CMK (cell line): ENCODE data around the gene CXCL3.

Source experiments
- DNase-seq: peaks from one replicate; pipeline ENCODE4 v3.0.0-alpha.2; 2010; ENCODE audit warnings: low read depth

Gene CXCL3

DNA sequence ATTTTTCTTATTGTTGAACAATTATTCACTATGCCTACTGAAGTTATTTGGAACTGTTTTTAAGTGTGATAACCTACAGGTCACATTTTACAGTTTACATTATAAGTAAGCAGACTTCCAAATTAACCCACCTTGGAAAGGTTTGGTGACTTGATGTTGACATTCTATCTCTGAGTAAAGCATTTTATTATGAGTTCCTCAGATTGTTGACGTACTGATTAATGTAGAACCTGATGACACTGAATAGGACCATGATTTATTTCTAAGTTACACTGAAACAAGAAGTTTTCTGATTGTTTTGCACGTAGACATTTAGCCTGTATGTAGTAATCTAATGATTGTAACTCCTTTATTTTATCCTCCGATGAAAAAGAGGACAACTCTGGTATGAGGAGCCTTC is 17.0 kb upstream of the CXCL3 start:
- DNase-seq = no peak

- no peak for DNase-seq
These were observed 16.6 kb upstream of the CXCL3 start for GRCh38 chr4:74055096-74055495.

GRCh38 chr4:74054483-74055047 is 16.1 kb upstream of the CXCL3 start:
- DNase-seq = no peak

GRCh38 chr4:74047152-74047551 is 8.7 kb upstream of the CXCL3 start:
- DNase-seq = no peak

GRCh38 chr4:74045772-74046171 is 7.3 kb upstream of the CXCL3 start:
- no peak for DNase-seq

GRCh38 chr4:74045247-74045646 is 6.8 kb upstream of the CXCL3 start:
- no peak for DNase-seq

DNA sequence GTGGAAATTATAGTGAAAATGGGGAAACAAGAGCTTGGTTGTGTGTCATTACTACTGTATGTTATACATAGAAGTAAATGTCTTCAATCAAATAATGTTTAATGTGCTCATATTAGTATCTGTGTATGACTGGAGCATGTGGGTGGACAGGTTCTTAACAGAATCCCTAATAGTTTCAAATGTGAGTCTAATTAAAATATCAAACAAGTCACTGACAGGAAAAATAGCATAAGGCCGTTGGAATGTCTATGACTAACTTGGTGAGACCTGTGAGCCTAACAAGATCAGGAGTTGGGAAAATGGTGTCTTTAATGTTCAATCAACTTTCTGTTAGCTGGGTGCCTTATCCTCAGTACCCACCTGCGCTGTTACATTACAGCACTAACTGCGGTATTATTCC is 6.2 kb upstream of the CXCL3 start:
- DNase-seq = no peak

DNA sequence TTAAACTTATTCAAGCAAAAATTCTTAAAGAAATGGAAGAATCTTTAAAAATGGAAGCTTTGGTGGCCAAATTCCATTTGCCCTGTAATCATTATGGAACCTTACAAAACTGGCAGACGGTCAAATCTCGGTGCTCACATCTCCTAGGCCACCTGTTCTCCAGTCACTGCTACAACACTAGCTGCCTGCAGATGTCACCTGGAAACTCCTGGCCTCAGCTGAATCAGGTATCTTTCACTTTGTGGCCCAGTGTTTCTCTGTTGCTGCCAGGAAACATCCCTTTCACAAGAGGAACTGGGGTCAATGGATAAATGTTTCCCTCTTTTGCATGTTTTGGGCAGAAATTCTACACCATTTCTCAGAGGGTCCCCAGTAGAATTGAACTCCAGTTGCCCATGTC is 4.2 kb upstream of the CXCL3 start:
- no peak for DNase-seq

- no peak for DNase-seq
These were observed 2.9 kb upstream of the CXCL3 start for GRCh38 chr4:74041418-74041817.

GRCh38 chr4:74039315-74039763 is 850 bp upstream of the CXCL3 start:
- no peak for DNase-seq

- DNase-seq = no peak
These were observed 434 bp downstream of the CXCL3 start for GRCh38 chr4:74038086-74038424.

DNA sequence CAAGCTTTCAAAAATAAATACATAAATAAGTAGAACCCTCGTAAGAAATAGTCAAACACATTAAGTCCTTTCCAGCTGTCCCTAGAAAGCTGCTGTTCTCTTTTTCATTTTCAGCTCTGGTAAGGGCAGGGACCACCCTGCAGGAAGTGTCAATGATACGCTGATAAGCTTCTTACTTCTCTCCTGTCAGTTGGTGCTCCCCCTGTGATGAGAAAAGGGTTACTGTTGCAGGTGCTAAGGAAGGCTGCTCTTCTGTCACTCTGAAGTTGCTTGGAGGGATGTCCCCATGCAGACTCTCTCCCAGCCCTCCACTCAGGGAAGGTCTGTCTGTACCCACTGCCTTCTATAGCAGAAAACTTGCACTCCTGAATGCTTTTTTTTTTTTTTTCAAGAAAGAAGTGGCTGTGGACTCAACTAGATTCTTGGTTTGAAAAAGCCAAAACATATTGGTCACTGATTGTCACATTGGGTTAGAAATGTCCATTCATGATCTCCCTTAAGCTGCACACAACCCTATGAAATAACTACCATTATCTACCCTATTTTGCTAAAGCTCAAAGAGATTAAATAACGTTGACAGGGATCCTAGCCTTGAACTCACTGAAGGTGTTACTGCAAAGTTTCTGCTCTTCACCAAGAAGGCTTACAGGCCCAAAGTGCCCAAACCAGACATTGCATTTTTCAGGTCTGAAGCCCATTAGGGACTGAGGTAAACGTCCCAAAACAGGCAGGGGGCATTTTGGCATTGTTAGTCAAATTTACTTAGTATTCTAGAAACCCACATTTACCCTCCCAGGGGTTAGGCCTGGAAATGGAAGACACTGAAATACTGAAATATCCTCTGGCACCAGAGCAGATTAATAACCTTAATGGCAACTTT is 1.2 kb downstream of the CXCL3 start:
- peak; percentile 55 for DNase-seq

GRCh38 chr4:74033739-74034138 is 4.8 kb downstream of the CXCL3 start:
- DNase-seq = no peak

DNA sequence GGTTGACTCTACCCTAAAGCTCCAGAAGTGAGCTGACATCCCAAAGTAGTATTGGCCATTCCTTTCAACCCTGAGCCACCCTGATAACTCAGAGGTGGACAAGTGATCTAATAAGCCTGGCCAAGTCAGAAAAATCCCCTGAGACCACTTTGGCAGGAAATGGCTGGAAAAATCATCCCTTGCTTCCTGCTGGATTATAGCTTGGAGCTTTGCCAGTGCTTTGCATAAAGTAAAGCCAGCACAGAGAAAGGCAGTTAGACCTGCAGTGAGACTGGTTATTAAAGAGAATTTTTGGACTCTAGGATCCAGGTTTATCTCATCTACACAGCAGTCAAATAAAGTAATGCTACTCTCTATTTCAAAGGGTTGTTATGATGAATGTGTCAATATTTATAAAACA is 6.4 kb downstream of the CXCL3 start:
- DNase-seq = no peak

DNA sequence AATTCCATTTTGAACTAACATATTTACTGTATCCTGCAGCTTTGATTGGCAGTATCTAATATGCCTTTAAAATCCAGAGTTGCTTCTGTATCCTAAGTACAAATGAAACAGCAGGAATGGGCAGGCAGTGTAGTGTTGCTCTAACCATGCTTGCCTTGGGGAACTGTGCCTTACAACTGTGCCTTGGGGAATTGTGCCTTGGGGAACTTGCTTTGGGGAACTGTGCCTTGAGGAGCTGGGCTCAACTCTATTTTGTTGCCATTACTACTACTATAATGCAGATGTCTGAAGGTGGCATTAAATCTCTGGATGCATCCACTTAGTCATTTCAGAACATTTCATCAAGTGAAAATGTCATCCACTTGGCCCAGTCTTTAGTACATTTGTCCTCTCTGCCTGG is 6.9 kb downstream of the CXCL3 start:
- DNase-seq = no peak

DNA sequence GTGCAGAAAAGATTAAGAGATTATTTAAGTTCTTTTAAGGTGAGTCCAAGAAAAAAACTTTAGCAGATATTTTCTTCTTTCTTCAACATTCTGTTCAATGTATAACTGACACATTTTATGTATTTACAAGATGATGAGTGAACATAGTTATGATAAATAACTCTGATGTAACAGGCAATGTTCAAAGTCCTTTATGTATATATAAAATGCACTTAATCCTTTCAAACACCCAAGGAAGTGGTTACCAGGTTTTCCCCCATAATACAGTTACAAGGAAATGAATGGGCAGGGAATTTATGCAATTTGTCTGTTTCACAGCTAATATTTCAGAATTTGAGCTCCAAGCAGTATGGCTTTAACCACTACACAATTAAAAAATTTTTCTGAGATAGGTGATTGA is 8.2 kb downstream of the CXCL3 start:
- no peak for DNase-seq

GRCh38 chr4:74028504-74028903 is 10.0 kb downstream of the CXCL3 start:
- DNase-seq = no peak

GRCh38 chr4:74023709-74024108 is 14.8 kb downstream of the CXCL3 start:
- DNase-seq = no peak

DNA sequence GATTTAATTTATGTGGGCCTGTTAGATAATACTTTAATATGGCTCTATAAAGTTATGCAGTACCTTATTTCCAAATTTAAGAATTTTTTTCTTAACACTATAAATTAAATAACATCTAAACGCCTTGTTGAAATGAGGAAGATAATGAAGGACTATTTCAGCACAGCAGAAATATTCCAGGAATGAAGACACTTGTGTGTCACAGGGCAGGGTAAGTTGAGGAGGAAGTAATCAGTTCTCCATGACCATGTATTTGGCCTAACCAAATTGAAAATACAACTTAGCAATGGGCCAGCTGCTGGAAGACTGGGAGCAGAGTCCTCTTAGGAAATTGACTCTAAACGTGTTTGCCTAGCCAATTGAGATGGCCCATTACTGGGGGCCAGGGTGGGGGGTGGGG is 16.9 kb downstream of the CXCL3 start:
- DNase-seq = no peak

DNA sequence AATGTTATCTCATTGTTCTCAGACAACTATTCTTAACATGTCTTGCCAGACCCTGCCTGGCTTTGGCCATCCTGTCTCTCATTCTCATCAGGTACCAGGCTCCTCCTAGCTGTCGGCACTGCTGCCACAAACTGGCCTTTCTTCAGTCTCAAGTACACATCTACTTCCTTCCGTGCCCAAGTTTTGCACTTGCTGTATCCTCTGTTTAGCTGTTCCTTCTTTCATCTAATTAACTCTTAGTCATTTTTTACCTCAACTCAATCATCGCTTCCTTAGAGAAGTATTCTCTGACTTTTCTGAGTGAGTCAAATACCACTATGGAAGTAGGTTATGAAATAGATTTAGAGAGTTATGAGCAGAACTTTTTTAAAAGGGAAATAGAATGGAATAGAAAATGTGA is 19.7 kb downstream of the CXCL3 start:
- no peak for DNase-seq

GRCh38 chr4:74018116-74018515 is 20.4 kb downstream of the CXCL3 start:
- DNase-seq = no peak

DNA sequence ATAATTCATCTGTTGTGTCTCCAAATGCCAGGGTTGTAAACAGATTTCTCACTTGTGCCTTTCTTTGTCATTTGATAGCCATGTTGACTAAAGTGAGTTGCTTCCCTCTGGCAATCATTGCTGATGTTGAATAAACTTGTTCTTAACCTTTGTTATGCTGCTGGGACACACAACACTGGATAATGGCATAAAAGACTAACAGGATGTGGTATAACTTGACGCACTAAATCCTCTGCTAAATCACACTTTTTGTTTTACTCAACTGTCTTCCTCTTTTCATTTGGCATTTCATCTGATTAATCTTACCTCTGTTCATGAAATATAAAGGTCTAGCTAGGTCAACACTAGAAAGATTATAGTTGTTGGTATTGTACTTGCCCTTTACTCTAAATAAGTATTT is 22.4 kb downstream of the CXCL3 start:
- no peak for DNase-seq

- no peak for DNase-seq
These were observed 23.2 kb downstream of the CXCL3 start for GRCh38 chr4:74015126-74015780.
